Mesothelial cell of epicardium (in vitro differentiated cells): Measurements from ENCODE around the gene NSG1. TPM values are rescaled to one million over a fixed set of nuclear protein-coding genes. Genes with fewer than 3 reads are reported as not detected.

Experiments used
- DNase-seq, 2 experiments: peaks; one replicate each; pipeline ENCODE4 v3.0.0; 2021; ENCODE audit warnings: low spot score in 2 of 2; ENCODE audit not compliant: unreplicated experiment in 2 of 2
- H3K27ac Mint-ChIP-seq: 2 replicates; pipeline ENCODE4 v1.8.0; 2021; ENCODE audit warnings: mixed read lengths
- H3K27me3 Mint-ChIP-seq: 2 replicates; pipeline ENCODE4 v1.8.0; 2021; ENCODE audit warnings: low read depth, mixed read lengths
- H3K36me3 Mint-ChIP-seq: 2 replicates; pipeline ENCODE4 v1.8.0; 2021; ENCODE audit warnings: mixed read lengths
- H3K4me1 Mint-ChIP-seq: 2 replicates; pipeline ENCODE4 v1.8.0; 2021; ENCODE audit warnings: mixed read lengths
- H3K4me3 Mint-ChIP-seq: 2 replicates; pipeline ENCODE4 v1.8.0; 2021; ENCODE audit warnings: mild to moderate bottlenecking, moderate library complexity, mixed read lengths
- H3K9me3 Mint-ChIP-seq: 2 replicates; pipeline ENCODE4 v1.8.0; 2021; ENCODE audit warnings: mixed read lengths
- CTCF ChIP-seq: fragments of 200-600 bp; sonication (generic); IDR thresholded peaks from one replicate; pipeline ENCODE4 v1.5.0; 2021; ENCODE audit warnings: antibody characterized with exemption; ENCODE audit not compliant: unreplicated experiment
- total RNA-seq: library from RNA; stranded (reverse); gene quantifications from 3 replicates; pipeline ENCODE4 v1.2.1, GENCODE V29; 2021

The NSG1 gene
- total RNA-seq, 1 donor from 2014 or later, result 45.8 TPM

DNA sequence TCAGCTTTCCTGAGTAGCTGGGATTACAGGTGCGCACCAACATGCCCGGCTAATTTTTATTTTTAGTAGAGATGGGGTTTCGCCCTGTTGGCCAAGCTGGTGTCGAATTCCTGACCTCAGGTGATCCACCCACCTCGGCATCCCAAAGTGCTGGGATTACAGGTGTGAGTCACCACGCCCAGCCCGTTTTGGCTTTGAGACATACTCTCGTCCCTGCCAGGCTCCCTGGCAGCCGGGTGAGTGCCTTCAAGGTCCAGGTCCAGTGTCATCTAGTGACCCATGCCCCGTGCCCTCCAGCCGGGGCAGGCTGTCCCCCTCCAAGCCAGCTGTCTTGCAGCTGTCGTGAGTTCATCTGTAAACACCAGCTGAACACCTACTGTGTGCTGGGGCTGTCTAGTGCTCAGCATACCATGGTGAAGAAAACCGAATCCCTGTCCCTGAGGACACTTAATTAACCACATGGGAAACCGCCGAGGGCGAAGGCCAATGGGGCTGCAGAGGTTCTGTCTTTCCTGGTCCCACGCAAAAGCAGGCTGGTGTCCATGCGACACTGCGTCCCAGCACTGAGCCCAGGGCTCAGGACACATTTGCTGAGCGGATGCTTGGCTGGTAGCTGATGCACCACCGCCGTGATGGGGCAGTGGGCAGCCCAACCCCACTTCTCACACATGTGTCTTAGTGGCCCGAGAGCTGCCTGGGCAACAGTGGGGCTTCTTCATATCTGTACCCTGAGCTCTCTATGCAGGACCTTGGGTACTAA is 21.9 kb downstream of the NSG1 start:
- H3K4me3 Mint-ChIP-seq, result no peak overlapping the region
- H3K9me3 Mint-ChIP-seq, result no peaks in the 10 kb centered on the region
- DNase-seq, result no peak
- H3K27me3 Mint-ChIP-seq, result no peaks in the 10 kb centered on the region
- peaks cover 10% of the 10 kb centered on the region for H3K36me3 Mint-ChIP-seq
- no peak overlapping the region for H3K27ac Mint-ChIP-seq
- no peak for TF ChIP-seq CTCF
- no peaks in the 10 kb centered on the region for H3K4me1 Mint-ChIP-seq

DNA sequence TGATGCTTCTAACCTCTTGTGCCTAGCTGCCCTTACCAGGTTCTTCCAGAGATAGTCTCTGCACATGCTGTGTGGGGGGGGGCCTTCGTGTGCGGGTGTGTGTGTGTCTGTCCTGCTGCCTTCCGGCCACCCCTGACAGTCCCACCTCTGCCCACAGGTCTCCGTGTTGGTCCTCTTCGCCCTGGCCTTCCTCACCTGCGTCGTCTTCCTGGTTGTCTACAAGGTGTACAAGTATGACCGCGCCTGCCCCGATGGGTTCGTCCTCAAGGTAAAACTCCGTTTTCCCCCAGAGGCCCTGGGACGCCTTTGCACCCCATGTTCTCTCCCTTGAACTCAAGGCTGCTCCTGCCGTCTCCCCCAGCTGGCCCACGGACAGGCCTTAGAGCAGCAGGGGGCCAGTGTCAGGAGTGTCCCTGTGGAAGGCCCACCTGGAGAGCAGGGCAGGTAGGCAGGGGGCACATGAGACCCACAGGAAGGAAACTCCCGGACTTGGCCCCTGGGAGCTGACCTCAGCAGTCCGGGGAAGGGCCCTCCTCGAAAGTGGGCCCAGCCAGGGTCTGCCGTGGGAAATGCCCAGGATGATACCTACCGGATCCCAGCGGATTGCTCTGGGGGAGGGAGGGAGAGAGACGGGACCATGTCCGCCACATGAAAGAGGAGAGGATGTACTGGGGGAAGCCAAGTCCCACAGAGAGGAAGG is 22.7 kb downstream of the NSG1 start:
- Mint-ChIP-seq H3K36me3 (peaks cover 11% of the 10 kb centered on the region), H3K4me3 (no peak overlapping the region), H3K4me1 (no peaks in the 10 kb centered on the region), H3K27me3 (no peaks in the 10 kb centered on the region), H3K27ac (no peak overlapping the region), H3K9me3 (no peaks in the 10 kb centered on the region)
- DNase-seq, result no peak
- no peak for TF ChIP-seq CTCF

- no peaks in the 10 kb centered on the region for H3K9me3 Mint-ChIP-seq
- no peaks in the 10 kb centered on the region for H3K27me3 Mint-ChIP-seq
- TF ChIP-seq CTCF, result no peak
- no peak for DNase-seq
- no peaks in the 10 kb centered on the region for H3K4me1 Mint-ChIP-seq
- H3K36me3 Mint-ChIP-seq, result peaks cover 12% of the 10 kb centered on the region
- no peak overlapping the region for H3K4me3 Mint-ChIP-seq
- no peak overlapping the region for H3K27ac Mint-ChIP-seq
Measured at GRCh38 chr4:4410271-4410670, 23.4 kb downstream of the NSG1 start.

DNA sequence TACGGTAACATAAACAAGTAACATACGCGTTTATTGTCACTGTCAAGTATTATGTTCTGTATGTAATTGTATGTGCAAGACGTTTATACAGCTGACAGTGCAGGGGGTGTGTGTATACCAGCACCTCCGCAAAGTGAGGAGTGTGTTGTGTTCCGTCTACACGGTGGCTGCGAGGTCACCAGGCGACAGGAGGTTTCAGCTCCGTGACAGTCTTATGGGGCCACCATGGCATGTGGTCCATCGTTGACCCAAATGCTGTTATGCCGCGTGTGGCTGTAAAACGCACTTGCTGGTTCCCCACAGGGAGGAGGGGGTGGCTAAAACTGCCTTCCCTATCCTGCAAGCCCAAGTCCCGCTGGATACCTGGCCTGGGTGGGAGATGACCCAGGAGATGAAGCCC is 25.0 kb downstream of the NSG1 start:
- Mint-ChIP-seq H3K4me1 (no peaks in the 10 kb centered on the region), H3K27ac (no peak overlapping the region), H3K36me3 (peaks cover 23% of the 10 kb centered on the region), H3K27me3 (no peaks in the 10 kb centered on the region), H3K4me3 (no peak overlapping the region), H3K9me3 (no peaks in the 10 kb centered on the region)
- DNase-seq, result no peak
- no peak for TF ChIP-seq CTCF

GRCh38 chr4:4412641-4413372 is 25.9 kb downstream of the NSG1 start:
- Mint-ChIP-seq H3K36me3 (peaks cover 26% of the 10 kb centered on the region), H3K27me3 (no peaks in the 10 kb centered on the region), H3K9me3 (no peaks in the 10 kb centered on the region), H3K4me3 (no peak overlapping the region), H3K4me1 (no peaks in the 10 kb centered on the region), H3K27ac (no peak overlapping the region)
- no peak for DNase-seq
- no peak for TF ChIP-seq CTCF
